AG08396 (cell line): ENCODE measurements around the gene IGSF10.

Experiments used
- DNase-seq: peaks from one replicate; pipeline ENCODE4 v3.0.0; 2012; ENCODE audit warnings: low spot score, mixed read lengths

Gene IGSF10

GRCh38 chr3:151423091-151423490 lies 37.8 kb downstream of the IGSF10 start:
- DNase-seq, result no peak

DNA sequence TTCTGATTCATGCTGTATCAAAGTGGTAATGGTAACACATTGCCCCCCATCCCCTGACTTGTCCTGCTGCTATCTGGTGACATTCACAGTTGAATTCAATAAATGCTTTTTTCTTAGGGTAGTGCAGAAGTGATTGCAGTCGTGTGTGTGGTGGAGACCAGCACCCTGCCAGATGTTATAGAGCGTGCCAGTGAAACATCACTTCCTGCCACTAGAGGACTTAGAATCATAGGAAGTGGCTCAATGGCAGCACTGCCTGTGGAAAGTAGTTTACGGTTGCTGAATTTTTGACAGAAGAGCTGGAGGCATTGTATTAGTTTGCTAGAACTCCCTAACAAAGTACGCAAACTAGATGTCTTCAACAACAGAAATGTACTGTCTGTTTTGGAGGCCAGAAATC lies 38.9 kb downstream of the IGSF10 start:
- no peak for DNase-seq

DNA sequence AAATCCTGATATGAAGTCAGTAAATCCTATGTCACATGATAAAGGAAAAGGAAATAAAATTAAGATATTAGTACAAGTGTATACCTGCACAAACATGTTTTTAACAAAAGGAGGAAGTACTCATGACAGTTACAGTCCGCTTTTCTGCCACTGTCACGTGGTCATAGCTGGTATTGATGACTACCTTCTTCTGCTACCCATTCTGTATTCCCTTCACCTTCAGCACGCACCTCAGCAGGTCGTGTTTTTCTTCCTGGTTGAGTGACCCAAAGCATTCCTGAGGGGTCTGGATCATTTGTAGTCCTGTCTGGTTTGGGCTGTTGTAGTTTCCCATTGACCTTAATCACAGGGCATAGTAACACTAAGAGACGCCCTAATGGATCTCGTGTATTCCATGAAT lies 41.1 kb downstream of the IGSF10 start:
- DNase-seq, result no peak

DNA sequence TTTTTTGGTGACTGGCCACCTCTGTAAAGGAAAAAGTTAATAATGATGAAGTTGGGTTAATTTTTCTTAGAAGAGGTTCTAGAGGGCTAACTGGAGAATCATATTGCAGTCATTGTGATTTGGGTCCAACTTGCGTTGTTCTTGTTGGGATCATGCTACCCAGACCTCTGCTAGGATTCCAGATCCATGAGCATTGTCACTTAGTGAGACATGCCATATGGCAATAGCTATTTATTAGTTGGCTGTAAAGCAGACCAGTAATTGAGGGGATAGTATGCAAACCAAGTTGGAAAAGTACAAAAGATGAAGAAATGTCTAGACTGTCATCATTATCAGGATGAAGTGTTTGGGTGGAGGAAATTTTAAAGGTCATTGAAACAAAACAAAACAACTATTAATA lies 45.6 kb downstream of the IGSF10 start:
- DNase-seq, result no peak

DNA sequence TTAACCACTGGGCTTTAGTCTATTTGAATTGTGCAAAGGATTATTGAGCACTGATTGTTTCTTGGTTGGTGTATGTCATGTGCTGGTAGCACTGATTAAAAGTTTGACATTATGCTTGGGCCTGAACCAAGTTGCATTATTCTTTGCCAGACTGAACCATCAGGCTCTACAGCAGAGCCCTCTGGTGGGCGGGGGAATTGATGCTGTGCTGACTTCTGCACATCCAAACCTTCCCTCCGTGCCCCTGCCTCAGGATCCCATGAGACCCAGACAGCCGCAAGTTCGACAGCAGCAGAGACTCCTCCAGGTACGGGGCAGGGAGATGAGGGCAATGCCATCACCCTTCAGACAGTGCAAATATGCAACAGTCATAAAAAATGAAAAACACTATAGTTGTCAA lies 47.9 kb downstream of the IGSF10 start:
- no peak for DNase-seq
